Measurements from ENCODE around the gene NR1I2.

NR1I2 gene

DNA sequence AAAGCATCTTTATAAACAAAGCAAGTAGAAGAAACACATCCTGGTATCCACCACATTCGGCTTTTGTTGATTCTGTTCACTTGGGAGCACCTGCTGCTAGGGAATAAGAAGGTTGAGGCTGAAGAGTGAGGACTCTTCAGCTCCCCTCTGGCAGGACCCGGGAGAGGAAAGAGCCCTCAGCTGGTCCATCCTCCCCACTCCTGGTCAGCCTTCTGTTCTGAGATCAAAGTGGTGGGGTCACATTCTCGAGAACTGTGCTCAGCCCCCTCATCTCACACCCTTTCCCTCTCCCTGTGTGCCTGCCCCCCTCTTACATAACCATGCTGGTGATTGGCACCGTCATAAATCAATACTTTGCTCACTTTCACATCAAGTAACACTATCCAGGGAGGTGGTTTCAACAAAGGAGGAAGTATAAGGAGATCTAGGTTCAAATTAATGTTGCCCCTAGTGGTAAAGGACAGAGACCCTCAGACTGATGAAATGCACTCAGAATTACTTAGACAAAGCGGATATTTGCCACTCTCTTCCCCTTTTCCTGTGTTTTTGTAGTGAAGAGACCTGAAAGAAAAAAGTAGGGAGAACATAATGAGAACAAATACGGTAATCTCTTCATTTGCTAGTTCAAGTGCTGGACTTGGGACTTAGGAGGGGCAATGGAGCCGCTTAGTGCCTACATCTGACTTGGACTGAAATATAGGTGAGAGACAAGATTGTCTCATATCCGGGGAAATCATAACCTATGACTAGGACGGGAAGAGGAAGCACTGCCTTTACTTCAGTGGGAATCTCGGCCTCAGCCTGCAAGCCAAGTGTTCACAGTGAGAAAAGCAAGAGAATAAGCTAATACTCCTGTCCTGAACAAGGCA lies at the start of gene NR1I2:
Gene NR1I2, plus strand, starts transcription at position 772 of the 869 bp plus-strand sequence.
- DNase-seq, result peak; percentile 73

DNA sequence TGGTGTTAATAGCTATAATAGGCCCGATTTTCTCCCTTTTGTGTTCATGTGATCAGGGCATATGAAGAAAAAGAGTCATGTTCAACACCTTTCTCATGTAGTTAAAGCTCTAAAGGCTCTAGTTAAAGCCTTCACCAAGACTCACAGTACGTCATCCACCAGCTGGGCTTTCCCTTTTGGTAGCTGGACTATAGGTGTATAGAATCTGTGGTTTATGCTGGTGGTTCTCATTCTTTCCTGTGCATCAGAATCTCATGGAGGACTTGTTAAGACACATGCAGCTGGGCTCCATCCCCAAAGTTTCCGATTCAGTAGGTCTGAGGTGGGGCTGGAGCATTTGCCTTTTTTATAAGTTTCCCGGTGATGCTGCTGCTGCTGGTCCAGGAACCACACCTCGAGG lies 48.1 kb upstream of the NR1I2 start:
- no peak for DNase-seq

DNA sequence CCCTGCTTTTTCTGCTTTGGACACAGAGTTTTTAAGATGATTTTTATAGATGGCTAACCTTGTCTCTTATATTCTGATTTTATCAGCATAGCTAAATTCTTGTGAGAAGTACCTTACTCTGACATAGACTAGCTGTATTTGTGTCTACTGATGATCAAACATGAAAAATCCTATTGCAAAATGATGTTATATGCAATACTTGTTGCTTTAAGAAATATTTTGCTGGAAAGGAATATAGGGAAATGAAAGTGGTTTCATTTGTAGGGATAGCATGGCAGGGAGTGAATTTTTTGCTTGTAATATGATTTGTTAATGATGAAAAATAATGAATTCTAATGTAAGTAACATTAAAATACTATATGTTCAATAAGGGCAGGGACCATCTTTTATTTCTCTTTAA lies 43.2 kb upstream of the NR1I2 start:
- DNase-seq, result no peak

DNA sequence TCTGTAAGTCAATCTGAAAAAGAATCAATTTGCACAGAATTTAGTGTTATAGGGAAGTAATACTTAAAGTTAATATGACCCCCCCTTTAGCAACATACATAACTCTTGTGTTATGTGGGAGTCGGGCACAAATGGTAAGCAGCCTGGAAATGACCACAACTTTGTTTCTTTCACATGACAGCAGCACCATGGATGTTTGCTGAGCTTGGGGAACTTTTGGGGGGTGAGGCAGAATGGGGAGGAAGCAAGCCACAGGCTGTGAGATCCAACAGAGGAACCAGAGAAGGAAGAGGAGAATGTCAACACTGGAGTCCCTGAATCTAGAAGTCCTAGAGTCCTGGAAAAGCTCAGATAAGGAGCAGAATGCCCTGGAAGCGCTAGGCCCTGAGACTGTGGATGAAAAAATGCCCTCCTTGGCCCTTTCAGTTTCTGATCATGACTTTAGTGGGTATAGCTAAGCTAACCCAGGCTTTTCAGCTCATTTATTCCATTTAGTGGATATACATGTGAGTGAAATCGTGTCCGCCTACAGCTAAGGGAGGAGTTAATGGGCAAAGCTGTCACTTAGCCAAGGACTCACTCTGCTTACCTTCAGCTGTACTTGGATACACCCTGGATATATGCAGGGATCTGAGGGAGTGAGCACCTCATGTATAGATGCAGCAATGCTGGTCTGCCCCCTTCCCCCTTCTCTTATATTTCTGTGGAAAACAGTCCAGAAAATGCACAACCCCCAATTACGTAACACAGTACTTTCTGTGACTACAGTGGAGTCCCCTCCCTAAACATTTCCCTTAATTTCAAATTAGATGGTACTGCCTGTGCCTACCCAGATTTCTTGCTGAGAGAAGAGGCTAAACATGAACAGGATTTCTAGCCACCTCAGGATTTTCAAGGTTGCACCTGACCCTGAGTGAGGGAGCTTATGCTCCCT lies 40.0 kb upstream of the NR1I2 start:
- DNase-seq, result no peak

DNA sequence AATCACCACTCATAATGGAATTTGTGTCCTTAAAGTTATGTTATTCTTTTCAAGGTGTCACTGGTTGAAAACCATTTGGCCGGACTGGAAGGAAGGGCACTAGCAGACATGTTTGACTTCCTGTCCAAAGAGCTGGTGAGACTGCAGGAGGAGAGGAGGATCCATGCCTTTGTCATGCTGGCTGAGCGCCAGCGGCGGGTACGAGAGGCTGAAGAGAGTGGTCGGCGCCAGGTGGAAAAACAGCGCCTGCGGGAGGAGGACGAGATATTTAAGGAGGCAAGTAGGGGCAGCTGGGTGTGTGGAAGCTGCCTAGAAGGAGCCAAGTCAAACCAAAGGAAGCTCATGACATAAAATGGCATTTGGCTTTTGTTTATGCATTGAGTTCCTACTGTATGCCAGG lies 38.0 kb upstream of the NR1I2 start:
- DNase-seq, result no peak

DNA sequence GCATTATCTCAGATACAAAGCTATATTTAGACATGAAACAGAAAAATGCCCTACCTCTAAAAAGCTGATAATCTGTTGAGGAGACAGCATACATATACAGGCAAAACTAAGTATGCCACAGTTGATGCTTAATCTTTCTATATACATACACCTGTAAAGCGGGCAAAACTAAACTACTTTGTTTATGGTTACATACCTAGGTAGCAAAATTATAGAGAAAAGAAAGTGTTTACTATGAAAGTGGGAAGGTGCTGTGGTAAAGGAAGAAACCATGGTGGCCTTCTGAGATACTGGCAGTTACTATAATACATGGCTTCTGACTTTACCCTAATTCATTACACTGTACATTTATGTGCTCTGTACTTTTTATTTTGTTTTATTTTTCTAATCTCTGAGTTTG lies 36.0 kb upstream of the NR1I2 start:
- no peak for DNase-seq

DNA sequence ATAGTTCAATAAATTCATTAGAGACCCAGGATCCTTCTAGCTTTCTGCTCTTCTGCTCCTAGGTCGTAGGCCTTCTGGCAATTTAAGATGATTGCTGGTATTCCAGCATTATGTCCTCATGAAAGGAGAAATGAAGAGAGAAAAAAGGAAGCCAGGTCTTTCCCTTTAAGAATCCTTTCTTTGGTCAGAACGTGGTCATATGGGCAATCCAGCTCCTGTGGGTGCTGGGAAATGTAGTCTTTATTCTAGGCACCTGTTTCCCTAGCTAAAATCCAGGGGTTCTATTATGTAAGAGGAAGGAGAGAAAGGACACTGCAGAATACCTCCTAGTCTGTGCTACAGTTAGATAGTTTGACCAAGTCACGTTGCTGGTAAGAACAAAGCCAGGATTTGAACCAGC lies 35.5 kb upstream of the NR1I2 start:
- DNase-seq, result no peak

DNA sequence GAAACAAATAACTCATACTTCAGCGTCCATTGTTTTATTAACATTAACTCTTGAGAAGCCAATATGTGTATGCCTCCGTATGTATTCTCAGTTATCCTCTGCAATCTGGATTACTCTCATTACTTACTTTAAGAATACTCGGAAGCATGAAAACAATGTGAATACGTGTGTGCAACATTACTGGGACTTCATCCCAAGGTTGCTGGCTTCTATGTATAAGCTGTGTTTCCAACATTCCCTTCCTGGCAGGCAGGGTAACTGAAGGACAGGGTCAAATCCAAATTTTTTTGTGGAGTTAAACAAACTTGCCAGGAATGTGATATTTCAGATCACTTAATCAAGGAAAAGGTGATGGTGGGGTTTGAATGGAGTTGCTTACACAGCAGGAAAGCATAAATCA lies 34.5 kb upstream of the NR1I2 start:
- no peak for DNase-seq

DNA sequence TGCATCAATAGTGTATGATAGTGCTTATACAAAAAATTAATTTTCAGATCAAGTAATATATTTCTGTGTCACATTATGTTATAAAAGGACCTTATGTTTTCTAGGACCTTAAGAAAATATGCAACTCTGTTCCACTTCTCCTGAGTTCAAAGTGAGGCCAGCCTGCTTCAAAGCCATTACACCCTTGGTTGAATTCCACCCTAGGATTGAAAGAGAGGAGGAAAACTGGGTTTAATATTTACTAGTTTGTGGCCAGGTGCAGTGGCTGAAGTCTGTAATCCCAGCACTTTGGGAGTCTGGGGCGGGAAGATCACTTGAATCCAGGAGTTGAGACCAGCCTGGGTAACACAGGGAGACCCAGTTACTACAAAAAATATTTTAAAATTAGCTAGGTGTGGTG lies 32.9 kb upstream of the NR1I2 start:
- DNase-seq, result no peak

DNA sequence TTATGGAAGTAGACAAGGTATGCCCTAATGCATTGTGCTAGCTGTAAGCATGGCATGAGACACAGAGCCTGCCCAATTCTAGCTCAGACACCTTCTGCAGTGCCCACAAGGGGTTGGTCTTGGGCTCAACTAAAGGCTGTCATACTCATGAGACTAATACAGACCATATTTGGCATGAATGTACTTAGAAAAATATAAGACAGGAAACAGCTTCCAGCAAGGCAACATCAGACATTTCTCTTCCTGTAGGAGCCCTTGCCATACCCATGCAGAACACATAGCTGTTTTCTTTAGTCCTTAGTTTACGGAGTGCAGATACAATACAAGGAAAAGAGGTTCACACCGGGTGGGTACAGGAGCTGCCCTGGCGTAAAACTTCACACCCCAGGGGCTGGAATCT lies 30.5 kb upstream of the NR1I2 start:
- DNase-seq, result no peak

DNA sequence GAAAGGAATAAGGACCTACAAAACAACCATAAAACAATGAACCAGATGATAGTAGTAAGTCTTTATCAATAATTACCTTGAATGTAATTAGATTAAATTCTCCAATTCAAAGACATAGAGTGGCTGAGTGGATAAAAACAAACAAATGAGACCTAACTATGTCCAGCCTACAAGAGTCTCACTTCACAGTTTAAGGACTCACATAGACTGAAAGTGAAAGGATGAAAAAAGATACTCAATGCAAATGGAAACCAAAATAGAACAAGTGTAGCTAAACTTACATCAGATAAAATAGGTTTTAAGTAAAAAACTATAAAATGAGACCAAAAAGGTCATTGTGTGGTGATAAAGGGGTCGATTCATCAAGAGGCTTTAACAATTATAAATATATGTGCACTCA lies 21.9 kb upstream of the NR1I2 start:
- no peak for DNase-seq

DNA sequence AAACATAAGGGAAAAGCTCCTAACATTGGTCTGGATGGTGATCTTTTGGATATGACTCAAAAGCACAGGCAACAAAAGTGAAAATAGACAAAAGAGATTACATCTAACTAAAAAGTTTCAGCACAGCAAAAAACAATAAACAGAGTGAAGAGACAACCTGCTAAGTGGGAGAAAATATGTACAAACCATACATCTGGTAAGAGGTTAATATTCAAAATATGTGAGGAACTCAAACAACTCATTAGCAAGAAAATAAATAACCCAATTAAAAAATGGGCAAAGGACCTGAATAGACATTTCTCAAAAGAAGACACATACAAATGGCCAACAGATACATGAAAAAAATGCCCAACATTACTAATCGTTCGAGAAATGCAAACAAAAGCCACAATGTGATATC lies 19.0 kb upstream of the NR1I2 start:
- DNase-seq, result no peak

DNA sequence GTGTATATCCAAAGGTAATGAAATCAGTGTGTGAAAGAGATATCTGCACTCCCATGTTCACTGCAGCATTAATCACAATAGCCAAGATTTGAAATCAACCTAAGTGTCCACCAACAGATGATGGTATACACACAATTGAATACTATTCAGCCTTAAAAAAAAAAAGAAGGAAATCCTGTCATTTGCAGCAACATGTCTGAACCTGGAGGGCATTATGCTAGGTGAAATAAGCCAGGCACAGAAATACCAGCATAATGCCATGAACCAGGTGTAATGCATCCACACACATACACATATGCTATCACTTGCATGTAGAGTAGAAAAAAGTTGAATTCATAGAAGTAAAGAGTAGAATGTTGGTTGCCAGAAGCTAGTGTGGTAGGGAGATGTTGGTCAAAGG lies 18.4 kb upstream of the NR1I2 start:
- no peak for DNase-seq

DNA sequence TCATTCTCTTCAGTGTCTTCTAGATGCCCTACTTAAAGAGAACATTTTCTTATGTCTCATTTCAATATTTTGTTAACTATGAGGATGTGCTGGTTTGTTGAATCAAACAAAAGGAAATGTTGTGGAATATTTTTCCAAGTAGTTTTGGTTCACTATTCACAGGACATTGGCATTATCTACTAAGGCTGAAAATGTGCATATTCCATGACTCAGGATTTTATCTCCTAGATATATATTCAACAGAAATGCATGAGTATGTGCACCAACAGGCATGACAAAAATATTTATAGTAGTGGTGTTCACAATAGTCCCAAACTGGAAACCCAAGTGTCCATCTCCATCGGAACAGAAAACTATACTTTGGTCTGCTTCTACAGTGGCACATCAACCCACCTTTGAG lies 16.7 kb upstream of the NR1I2 start:
- no peak for DNase-seq

DNA sequence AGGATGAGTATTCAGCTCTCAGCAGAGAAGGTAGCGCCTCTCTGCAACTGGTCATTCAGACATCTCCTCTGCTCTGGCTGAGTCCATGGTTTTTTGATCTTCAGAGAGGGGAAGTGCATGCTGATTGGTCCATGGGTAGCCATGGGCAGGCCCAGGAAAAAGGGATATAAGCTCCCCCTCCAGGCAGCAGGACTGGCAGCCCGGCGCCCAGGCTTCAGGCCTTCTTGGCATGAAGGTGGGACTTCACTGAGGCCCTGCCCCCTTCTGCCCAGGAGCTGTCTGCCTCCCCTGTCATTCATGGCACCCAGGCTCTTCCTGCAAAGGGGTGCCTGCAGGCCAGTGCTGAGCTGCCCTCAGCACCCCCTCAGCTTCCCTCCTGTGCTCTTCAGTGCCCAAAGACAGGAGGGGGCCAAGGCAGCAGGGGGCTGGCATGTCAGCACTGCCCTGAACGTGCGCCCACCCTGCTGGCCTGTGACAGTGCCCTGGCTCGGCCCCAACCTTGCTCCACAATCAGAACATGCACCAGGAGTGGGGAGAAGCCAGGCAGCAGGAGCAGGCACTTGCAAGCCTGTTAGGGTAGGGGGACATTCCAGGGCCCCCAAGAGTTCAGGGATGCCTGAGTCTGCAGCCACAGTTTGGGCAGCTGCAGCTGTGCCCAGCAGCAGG lies 13.8 kb upstream of the NR1I2 start:
- DNase-seq, result no peak

DNA sequence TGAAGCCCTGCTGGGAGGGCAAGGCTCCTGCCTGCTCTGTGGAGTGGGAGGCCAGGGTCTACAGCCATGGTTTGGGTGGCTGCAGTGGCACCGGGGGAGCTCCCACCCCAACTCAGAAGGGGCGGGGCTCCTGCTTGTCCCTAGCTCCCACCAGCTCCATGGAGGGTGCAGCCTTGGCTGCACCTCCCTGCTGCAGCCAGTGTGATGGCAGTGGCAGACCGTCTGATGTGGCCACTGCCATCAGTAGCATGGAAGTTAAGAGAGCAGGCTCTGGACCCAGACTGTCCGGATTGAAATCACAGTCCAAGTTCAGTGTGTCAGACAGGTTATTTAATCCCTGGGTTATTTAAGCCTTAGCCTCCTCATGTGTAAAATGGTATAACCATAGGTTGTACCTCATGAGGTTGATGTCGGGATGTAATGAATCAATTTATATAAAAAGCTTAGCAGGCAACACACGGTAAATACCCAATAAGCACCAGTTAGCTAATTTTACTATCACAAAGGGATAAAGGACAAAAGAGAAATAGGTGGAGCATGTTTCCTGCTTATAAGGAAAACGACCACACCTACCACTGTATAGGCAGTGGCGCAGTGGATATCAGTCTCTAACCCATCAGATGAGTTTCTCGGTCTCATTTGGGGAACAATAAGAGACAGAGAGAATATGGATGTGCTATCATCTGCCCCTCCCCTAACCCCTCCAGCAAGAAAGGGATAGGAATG lies 13.1 kb upstream of the NR1I2 start:
- no peak for DNase-seq

DNA sequence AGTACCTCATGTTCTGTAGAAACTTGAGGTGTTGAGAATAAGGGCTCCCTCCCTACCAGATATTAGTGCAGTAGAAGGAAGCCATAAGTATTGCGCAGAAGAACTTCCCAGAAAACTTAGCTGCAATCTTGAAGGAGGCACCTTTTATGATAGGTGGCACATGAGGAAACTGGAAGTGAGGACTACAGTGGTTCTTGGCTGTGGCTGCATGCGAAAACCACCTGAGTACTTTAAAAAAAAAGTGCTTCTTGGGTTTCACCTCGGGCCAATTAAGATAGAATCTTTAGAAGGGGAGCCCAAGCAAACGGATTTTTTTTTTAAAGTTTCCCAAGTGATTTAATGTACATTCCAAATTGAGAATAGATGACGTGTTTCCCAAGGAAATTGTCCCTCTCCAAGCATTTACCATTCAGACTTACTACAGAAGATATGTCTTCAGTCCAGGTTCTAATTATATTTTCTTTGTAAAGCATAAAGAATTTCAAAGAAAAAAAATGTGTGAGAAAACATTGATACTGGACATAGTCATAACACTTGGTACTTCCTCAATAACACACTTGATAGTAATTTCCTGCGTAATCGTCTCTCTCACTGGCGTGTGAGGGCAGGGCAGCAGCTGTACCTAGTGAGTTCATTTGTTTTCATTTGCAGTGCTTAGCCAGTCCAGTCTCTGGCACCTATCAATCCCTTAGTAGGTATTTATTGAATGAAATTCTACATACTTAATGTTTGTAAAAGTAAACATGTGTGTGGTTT lies 12.3 kb upstream of the NR1I2 start:
- DNase-seq, result no peak

DNA sequence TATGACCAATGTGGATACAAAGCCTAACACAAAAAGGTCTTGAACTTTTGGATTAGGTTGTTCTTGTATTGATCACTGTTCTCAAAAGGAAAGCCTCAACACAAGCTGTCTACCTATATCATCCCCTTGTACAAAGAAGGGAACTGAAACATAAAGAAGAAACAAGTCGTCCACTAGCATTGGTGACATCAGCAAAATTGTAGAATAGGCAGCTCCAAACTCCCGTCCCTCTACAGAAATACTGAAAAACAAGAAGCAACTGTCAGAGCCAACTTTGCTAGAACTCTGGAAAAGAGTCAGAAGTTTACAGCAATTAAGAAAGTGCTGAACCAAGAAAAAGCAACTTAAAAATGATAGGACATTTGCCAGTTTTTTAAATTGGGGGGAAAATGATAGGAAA lies 7.5 kb upstream of the NR1I2 start:
- DNase-seq, result no peak

DNA sequence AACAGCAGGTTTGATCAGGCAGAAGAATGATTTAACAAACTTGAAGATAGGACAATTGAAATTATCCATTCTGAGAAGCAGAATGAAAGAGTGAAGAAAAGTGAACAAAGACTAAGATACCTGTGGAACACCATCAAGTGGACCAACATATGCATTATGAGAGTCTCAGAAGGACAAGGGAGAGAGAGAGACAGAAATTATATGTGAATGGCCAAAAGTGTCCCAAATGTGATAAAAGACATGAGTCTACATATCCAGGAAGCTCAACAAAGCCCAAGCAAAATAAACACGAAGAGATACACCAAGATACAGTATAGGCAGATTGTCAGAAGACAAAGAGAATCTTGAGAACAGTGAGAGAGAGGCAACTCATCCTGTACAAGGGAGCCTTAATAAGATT lies 5.6 kb upstream of the NR1I2 start:
- no peak for DNase-seq

DNA sequence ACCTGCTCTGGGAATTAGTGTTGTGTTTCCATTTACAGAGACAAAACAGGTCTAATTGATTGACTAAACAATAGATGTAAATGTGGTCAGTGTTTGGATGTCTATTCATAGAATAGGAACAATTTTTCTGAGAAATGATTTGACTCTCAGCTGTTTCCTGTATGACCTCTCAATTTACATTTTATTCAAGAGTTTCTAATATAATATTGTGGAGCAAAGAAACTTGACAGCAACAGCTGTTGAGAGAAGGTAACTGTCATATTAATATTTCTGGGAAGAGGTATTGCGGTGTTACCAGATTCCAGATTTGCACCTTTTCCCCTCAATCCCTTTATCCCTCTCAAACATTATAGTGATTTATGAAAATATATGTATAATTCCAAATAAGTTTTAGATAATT lies 3.7 kb upstream of the NR1I2 start:
- DNase-seq, result no peak

DNA sequence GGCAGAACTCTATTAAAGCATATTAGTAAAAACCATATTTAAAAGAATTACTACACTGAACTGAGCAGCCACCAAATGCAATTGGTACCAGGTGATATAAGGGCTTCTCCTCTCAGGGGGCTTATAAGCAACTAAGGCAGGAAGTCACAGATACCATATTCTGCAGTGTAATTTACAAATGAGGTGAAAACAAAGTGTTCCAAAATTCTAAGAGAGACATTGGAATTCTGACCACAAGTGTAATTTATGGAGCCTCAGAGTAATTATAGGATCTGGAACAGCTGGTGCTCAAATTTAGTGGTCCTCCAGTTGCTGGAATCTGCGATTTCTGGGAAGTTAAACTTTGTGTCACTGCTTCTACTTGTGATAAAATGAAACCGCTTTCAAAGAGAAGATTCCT lies 3.1 kb upstream of the NR1I2 start:
- DNase-seq, result no peak

DNA sequence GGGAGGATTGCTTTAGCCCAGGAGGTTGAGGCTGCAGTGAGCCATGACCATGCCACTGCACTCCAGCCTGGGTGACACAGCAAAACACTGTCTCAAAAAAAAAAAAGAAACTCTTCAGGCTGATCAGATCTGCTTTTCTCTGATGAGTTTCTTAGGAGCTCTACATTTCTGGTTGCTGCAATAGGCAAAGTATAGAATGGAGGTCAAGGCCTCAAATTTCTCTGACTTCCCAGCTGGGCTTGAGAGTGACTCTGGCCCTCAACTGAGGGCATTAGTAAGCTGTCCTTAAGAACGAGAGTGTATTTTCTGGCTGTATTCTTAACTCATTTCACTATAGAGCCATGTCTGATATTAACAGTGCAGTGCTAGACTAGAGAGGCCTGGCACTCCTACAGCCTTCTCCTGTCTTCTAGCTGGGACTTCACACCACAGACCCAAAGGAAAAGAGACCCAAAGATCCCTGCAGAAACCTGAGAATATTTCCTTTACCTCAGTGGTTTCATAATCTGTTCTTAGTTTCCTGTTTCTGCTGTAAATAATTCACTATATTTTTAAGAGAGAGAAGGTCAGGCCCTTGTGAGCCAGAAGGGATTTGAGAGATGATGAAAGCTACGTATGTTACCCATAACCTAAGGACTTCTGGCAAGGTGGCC lies 2.0 kb upstream of the NR1I2 start:
- no peak for DNase-seq
